K562 (cell line): ENCODE data around the gene ABHD5. TPM values are rescaled to one million over a fixed set of nuclear protein-coding genes. Genes with fewer than 3 reads are reported as not detected.

Experiments used
- CAMTA2 ChIP-seq: fragments of 250-450 bp; sonication (Bioruptor Pico); conservative IDR thresholded peaks from 2 replicates; pipeline ENCODE4 v1.5.1; 2022
- CCAR2 ChIP-seq: fragments of 200-400 bp; formaldehyde crosslinking; IDR thresholded peaks from 2 replicates; pipeline ENCODE4 v1.6.1; 2017; ENCODE audit warnings: mild to moderate bottlenecking, low read depth, low read length
- CTBP1 ChIP-seq: fragments of 450-650 bp; IDR thresholded peaks from 2 replicates; pipeline ENCODE4 v1.6.1; 2016; ENCODE audit warnings: borderline replicate concordance
- E2F8 ChIP-seq: fragments of 450-650 bp; IDR thresholded peaks from 2 replicates; pipeline ENCODE4 v1.7.1; 2018; ENCODE audit warnings: mild to moderate bottlenecking, low read depth; ENCODE audit not compliant: partially characterized antibody
- ETS1 ChIP-seq: conservative IDR thresholded peaks from 2 replicates; pipeline ENCODE4 v1.6.1; 2011; ENCODE audit warnings: low read depth, mild to moderate bottlenecking, low read length; ENCODE audit not compliant: control insufficient read depth
- HMG20B ChIP-seq: fragments of 250-450 bp; sonication (Bioruptor Pico); IDR thresholded peaks from 2 replicates; pipeline ENCODE4 v1.5.0; 2021; ENCODE audit warnings: mild to moderate bottlenecking
- IRF9 ChIP-seq: fragments of 450-650 bp; IDR thresholded peaks from 2 replicates; pipeline ENCODE4 v1.6.1; 2016; ENCODE audit warnings: missing biosample characterization, missing genetic modification characterization
- PBX2 ChIP-seq, 2 experiments: IDR thresholded peaks in 1 of 2; conservative IDR thresholded peaks in 1 of 2; 2 replicates each; pipeline ENCODE4 v1.6.1; 2016; ENCODE audit warnings: low read depth in 2 of 2, mild to moderate bottlenecking in 1 of 2, missing compliant biosample characterization in 1 of 2, missing genetic modification characterization in 1 of 2, moderate library complexity in 1 of 2
- RAD21 ChIP-seq, 2 experiments: fragments of 250-450 bp in 1 of 2; fragments of 450-650 bp in 1 of 2; sonication (Bioruptor Pico) in 1 of 2; formaldehyde crosslinking in 1 of 2; IDR thresholded peaks in 1 of 2; conservative IDR thresholded peaks in 1 of 2; 2 replicates each; pipeline versions ENCODE4 v1.4.0 to v1.8.0; 2020 to 2022; ENCODE audit warnings: mild to moderate bottlenecking in 2 of 2, moderate library complexity in 1 of 2
- SIN3A ChIP-seq, 2 experiments: fragments of 150-350 bp in 1 of 2; IDR thresholded peaks; 2 replicates each; pipeline ENCODE4 v1.6.1; 2011 to 2016; ENCODE audit warnings: borderline replicate concordance in 2 of 2, low read depth in 2 of 2, low read length in 2 of 2, mild to moderate bottlenecking in 2 of 2, moderate library complexity in 2 of 2; ENCODE audit not compliant: control insufficient read depth in 1 of 2
- TEAD1 ChIP-seq, 2 experiments: fragments of 450-650 bp in 1 of 2; sonication (generic) in 1 of 2; formaldehyde crosslinking; IDR thresholded peaks; 2 replicates each; pipeline versions ENCODE4 v1.4.0 to v1.8.0; 2020 to 2022; ENCODE audit warnings: mild to moderate bottlenecking in 2 of 2, missing genetic modification reagents in 1 of 2
- ZBTB7A ChIP-seq: IDR thresholded peaks from 2 replicates; pipeline ENCODE4 v1.6.1; 2011; ENCODE audit warnings: low read depth, mild to moderate bottlenecking, low read length, moderate library complexity, borderline replicate concordance; ENCODE audit not compliant: control insufficient read depth
- polyA plus RNA-seq, 8 experiments: library from polyadenylated mRNA; depleted of rRNA in 4 of 8; stranded (reverse) in 5 of 8; unstranded in 3 of 8; fragments of >200 nt; fragmentation: Nextera tagmentation in 2 of 8; fragmentation: Illumina TruSeq in 1 of 8; extraction: Ambion mirVana in 2 of 8; extraction: Trizol in 1 of 8; gene quantifications; 2 replicates each; pipeline versions ENCODE4 v1.2.1 to v1.2.3, GENCODE V29; 2011 to 2014; ENCODE audit warnings: inconsistent platforms in 1 of 8, missing spikeins in 1 of 8
- total RNA-seq, 7 experiments: library from RNA; depleted of rRNA in 6 of 7; stranded (reverse); fragments of >200 nt in 6 of 7; fragmentation: Illumina TruSeq in 2 of 7; extraction: Trizol in 2 of 7; gene quantifications; 2 replicates each; pipeline versions ENCODE4 v1.2.1 to v1.2.3, GENCODE V29; 2011 to 2021; ENCODE audit warnings: low replicate concordance in 1 of 7

Gene ABHD5
- total and polyA plus RNA-seq, 9 of the 15 experiments (the other 6 are each of a cell fraction or from before 2014, with no cell fraction given), result 27.8 to 61.7 (median 39.9) TPM

GRCh38 chr3:43691120-43691995, 620 bp downstream of the ABHD5 start (continued):
- TF ChIP-seq E2F8 (peak; percentile 30), ZBTB7A (peak; percentile 81; the same call in 1 of the 2 replicates), RAD21 (CRISPR knock-in tag; conservative IDR thresholded peaks at IDR 0.05 in 1 of 2, IDR thresholded peaks at IDR 0.05 in 1 of 2) (peak in 1 of 2 experiments; percentile 11; a peak in 1 of 4 replicates), CCAR2 (no peak), PBX2 (CRISPR knock-in tag; IDR thresholded peaks at IDR 0.05; ENCODE audit: low read depth) (no peak), PBX2 (tag; conservative IDR thresholded peaks at IDR 0.05; ENCODE audit: low read depth) (0 out of 2 replicates have a peak, but pooled peaks have one; percentile 39), SIN3A (IDR thresholded peaks at IDR 0.05; ENCODE audit: borderline replicate concordance in 2 of 2, control insufficient read depth in 1 of 2, low read depth in 2 of 2, low read length in 2 of 2) (0 out of 4 replicates have a peak, but pooled peaks of 1 of the 2 experiments have one; percentile 34), HMG20B (CRISPR knock-in tag) (no peak), TEAD1 (CRISPR knock-in tag; IDR thresholded peaks at IDR 0.05) (0 out of 4 replicates have a peak, but pooled peaks of 1 of the 2 experiments have one; percentile 27), CAMTA2 (CRISPR knock-in tag) (0 out of 2 replicates have a peak, but pooled peaks have one; percentile 0), ETS1 (0 out of 2 replicates have a peak, but pooled peaks have one; percentile 3), CTBP1 (0 out of 2 replicates have a peak, but pooled peaks have one; percentile 13), IRF9 (tag) (no peak)
